ENCODE results near the gene WWTR1. TPM values are rescaled to one million over a fixed set of nuclear protein-coding genes. Genes with fewer than 3 reads are reported as not detected.

The WWTR1 gene
- total and polyA plus RNA-seq, 2 donors (not counting 3 experiments of a cell fraction or from before 2014, with no cell fraction given), result 210 to 341 TPM

- Histone ChIP-seq H3K4me3 (replicated peaks in 1 of 3; ENCODE audit: insufficient read depth in 1 of 3, low read depth in 1 of 3, low read length in 3 of 3) (no peak overlapping the region), H3K4me2 (ENCODE audit: insufficient read depth, low read length) (no peak overlapping the region), H3K9me1 (replicated peaks; ENCODE audit: control insufficient read depth, extremely low read depth, insufficient read depth, low read length) (no peaks in the 10 kb centered on the region), H3K36me3 (ENCODE audit: control insufficient read depth in 2 of 2, extremely low read depth in 1 of 2, insufficient read depth in 2 of 2, low read length in 2 of 2) (peaks cover 9 to 13% of the 10 kb centered on the region in 2 experiments), H3K9me3 (replicated peaks; ENCODE audit: control insufficient read depth, insufficient read depth, low read length) (no peaks in the 10 kb centered on the region), H3K4me1 (ENCODE audit: control insufficient read depth, extremely low read depth, insufficient read depth, low read length) (peaks cover 58% of the 10 kb centered on the region), H4K20me1 (replicated peaks; ENCODE audit: control insufficient read depth, extremely low read depth, insufficient read depth, low read length) (peaks cover 33% of the 10 kb centered on the region), H3K27me3 (ENCODE audit: control insufficient read depth in 2 of 2, insufficient read depth in 2 of 2, low read length in 2 of 2) (no peaks in the 10 kb centered on the region), H3K27ac (ENCODE audit: insufficient read depth, low read depth, low read length) (peak overlapping the region; percentile 2), H3K79me2 (ENCODE audit: control insufficient read depth, insufficient read depth, low read length) (peaks cover 100% of the 10 kb centered on the region), H2AFZ (ENCODE audit: low read depth, low read length) (no peak overlapping the region), H3K9ac (replicated peaks; ENCODE audit: extremely low read depth, insufficient read depth, low read length) (no peak overlapping the region)
- CTCF ChIA-PET, result interaction anchor here (0.7 to 2.2 kb wide), 7 partner anchors 11 to 83 kb away, joined by 3 to 6 read pairs (median 4); no protein-coding TSS in a partner anchor
- dilution Hi-C loops (cut with MboI; ENCODE audit: extremely low pct_ligation_motif_present, low sequenced_read_pairs), result no loop called here
- no TSS peak for BruUV-seq (replicated peaks)
- POLR2A ChIA-PET, result no interaction called here
- no peak for DNase-seq (ENCODE audit: low read depth, low spot score)
- FAIRE-seq, result no peak
- no peak for TF ChIP-seq GATA2 (IDR thresholded peaks at IDR 0.05; ENCODE audit: insufficient read depth, insufficient read length, low read depth, low read length)
- peak; percentile 8 for TF ChIP-seq POLR2A (IDR thresholded peaks at IDR 0.05; ENCODE audit: low read depth, low read length)
- intact Hi-C loops (cut with micrococcal nuclease), result no loop called here
Observed at GRCh38 chr3:149634573-149634972, 23.3 kb downstream of the WWTR1 start.

- TF ChIP-seq MAX (IDR thresholded peaks at IDR 0.05; ENCODE audit: insufficient read depth, insufficient read length) (no peak), POLR2A (IDR thresholded peaks at IDR 0.05; ENCODE audit: low read depth, low read length) (peak; percentile 43)
- ChIA-PET POLR2A (no interaction called here), CTCF (interaction anchor here (1.4 to 2.2 kb wide), 4 partner anchors 12 to 83 kb away, joined by 3 to 6 read pairs (median 4); no protein-coding TSS in a partner anchor)
- H3K4me3 ChIP-seq (replicated peaks in 1 of 3; ENCODE audit: insufficient read depth in 1 of 3, low read depth in 1 of 3, low read length in 3 of 3), result no peak overlapping the region
- H3K4me1 ChIP-seq (ENCODE audit: control insufficient read depth, extremely low read depth, insufficient read depth, low read length), result peaks cover 56% of the 10 kb centered on the region
- H3K27ac ChIP-seq (ENCODE audit: insufficient read depth, low read depth, low read length), result peak overlapping the region; percentile 43
- intact Hi-C loops (cut with micrococcal nuclease), result no loop called here
- peaks cover 32% of the 10 kb centered on the region for H4K20me1 ChIP-seq (replicated peaks; ENCODE audit: control insufficient read depth, extremely low read depth, insufficient read depth, low read length)
- no peaks in the 10 kb centered on the region for H3K9me1 ChIP-seq (replicated peaks; ENCODE audit: control insufficient read depth, extremely low read depth, insufficient read depth, low read length)
- no peak overlapping the region for H2AFZ ChIP-seq (ENCODE audit: low read depth, low read length)
- DNase-seq (ENCODE audit: low read depth, low spot score) (no peak), FAIRE-seq (no peak)
- peaks cover 100% of the 10 kb centered on the region for H3K79me2 ChIP-seq (ENCODE audit: control insufficient read depth, insufficient read depth, low read length)
- H3K36me3 ChIP-seq (ENCODE audit: control insufficient read depth in 2 of 2, extremely low read depth in 1 of 2, insufficient read depth in 2 of 2, low read length in 2 of 2), result peaks cover 9 to 14% of the 10 kb centered on the region in 2 experiments
- no peak overlapping the region for H3K4me2 ChIP-seq (ENCODE audit: insufficient read depth, low read length)
- H3K9ac ChIP-seq (replicated peaks; ENCODE audit: extremely low read depth, insufficient read depth, low read length), result no peak overlapping the region
- no TSS peak for BruUV-seq (replicated peaks)
- no peaks in the 10 kb centered on the region for H3K27me3 ChIP-seq (ENCODE audit: control insufficient read depth in 2 of 2, insufficient read depth in 2 of 2, low read length in 2 of 2)
- no peaks in the 10 kb centered on the region for H3K9me3 ChIP-seq (replicated peaks; ENCODE audit: control insufficient read depth, insufficient read depth, low read length)
- dilution Hi-C loops (cut with MboI; ENCODE audit: extremely low pct_ligation_motif_present, low sequenced_read_pairs), result no loop called here
Observed at GRCh38 chr3:149634072-149634471, 23.8 kb downstream of the WWTR1 start.
